ENCODE measurements around the gene LRRC36.

The LRRC36 gene

DNA sequence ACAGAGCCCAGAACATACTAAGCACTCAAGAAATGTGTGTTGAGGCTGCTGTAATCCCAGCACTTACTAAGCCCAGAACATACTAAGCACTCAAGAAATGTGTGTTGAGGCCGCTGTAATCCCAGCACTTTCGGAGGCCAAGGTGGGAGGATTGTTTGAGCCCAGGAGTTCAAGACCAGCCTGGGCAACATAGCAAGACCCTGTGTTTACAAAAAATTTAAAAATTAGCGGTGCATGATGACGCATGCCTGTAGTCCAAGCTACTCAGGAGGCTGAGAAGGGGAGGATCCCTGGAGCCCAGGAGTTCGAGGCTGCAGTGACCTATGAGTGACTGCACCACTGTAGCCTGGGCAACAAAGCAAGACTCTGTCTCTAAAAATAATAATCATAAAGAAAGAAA is 96.4 kb downstream of the LRRC36 start:
- TF ChIP-seq CTCF (IDR thresholded peaks at IDR 0.05; ENCODE audit: borderline replicate concordance, insufficient read depth, low read depth, low read length): no peak
- no peak overlapping the region for H3K4me3 ChIP-seq (ENCODE audit: low read depth, low read length)

GRCh38 chr16:67423611-67424260 is 97.1 kb downstream of the LRRC36 start:
- no peak overlapping the region for H3K4me3 ChIP-seq (ENCODE audit: low read depth, low read length)
- no peak for TF ChIP-seq CTCF (IDR thresholded peaks at IDR 0.05; ENCODE audit: borderline replicate concordance, insufficient read depth, low read depth, low read length)

- H3K4me3 ChIP-seq (ENCODE audit: low read depth, low read length): no peak overlapping the region
- TF ChIP-seq CTCF (IDR thresholded peaks at IDR 0.05; ENCODE audit: borderline replicate concordance, insufficient read depth, low read depth, low read length): no peak
Observed at GRCh38 chr16:67424261-67424615, 97.6 kb downstream of the LRRC36 start.

DNA sequence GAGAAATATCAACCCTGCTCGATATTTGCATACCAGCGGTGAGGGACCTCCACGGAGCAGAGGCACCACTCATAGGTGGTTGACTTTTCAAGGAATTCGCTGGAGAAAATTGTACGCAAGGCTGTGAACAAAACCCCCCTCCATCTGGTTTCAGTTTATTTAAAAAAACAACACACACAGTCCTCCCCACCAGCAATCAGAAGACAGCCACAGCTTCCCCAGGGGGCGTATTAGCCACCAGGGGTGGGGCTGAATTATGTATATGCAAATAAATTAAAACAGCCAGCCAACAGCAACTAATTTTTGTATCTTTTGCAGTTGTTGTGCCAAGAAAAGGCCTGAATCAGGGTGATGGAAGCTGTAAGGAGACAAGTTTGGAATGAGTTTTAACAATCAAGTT is 98.4 kb downstream of the LRRC36 start:
- no peak for TF ChIP-seq CTCF (IDR thresholded peaks at IDR 0.05; ENCODE audit: borderline replicate concordance, insufficient read depth, low read depth, low read length)
- H3K4me3 ChIP-seq (ENCODE audit: low read depth, low read length): no peak overlapping the region

DNA sequence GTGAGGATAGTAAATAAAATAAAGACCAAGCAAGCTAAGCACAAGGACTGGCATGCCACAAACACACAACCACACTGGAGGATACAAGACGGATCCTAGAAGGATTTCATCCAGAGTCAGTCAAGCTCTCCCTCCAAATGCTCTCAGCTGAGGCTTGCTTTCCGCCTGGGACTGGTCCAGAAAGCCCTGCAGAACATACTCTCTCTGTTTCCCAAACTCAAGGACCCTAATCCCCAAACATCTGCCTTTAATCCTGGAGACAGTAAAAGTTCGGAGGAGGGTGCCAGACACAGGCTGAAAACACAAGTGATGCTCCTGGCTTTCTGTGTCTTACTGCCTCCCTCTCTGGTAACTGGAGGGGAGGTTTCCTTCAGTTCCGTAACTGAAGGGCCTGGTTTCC is 99.0 kb downstream of the LRRC36 start:
- no peak overlapping the region for H3K4me3 ChIP-seq (ENCODE audit: low read depth, low read length)
- TF ChIP-seq CTCF (IDR thresholded peaks at IDR 0.05; ENCODE audit: borderline replicate concordance, insufficient read depth, low read depth, low read length): no peak

- no peak for TF ChIP-seq CTCF (IDR thresholded peaks at IDR 0.05; ENCODE audit: borderline replicate concordance, insufficient read depth, low read depth, low read length)
- H3K4me3 ChIP-seq (ENCODE audit: low read depth, low read length): no peak overlapping the region
Observed at GRCh38 chr16:67426022-67426421, 99.4 kb downstream of the LRRC36 start.

- no peak overlapping the region for H3K4me3 ChIP-seq (ENCODE audit: low read depth, low read length)
- TF ChIP-seq CTCF (IDR thresholded peaks at IDR 0.05; ENCODE audit: borderline replicate concordance, insufficient read depth, low read depth, low read length): no peak
Observed at GRCh38 chr16:67426950-67427349, 100.3 kb downstream of the LRRC36 start.

All from GM12875 (cell line).